ENCODE data around the gene CHST11.
A peak's percentile ranks its signal among the peaks of the same experiment; 100 is the strongest.

The CHST11 gene

DNA sequence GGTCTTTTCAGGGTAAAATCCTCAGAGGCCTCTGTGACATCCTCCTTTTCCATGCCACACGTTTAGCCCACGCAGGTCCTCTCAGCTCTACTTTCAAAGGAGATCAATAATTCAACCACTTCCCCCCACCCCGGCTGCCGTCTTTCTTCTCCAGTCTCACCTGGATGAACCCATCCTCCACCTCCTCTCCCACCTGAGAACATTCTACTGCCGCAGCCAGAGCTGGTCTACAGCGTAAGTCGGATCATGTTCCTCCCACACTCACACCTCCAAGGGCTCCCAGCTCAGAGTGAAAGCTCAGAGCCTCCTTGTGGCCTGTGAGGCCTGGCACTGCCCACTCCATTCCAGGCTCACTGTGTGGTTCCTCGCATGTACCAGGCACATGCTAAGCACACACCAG lies 246.6 kb downstream of the CHST11 start:
- no peak for DNase-seq

DNA sequence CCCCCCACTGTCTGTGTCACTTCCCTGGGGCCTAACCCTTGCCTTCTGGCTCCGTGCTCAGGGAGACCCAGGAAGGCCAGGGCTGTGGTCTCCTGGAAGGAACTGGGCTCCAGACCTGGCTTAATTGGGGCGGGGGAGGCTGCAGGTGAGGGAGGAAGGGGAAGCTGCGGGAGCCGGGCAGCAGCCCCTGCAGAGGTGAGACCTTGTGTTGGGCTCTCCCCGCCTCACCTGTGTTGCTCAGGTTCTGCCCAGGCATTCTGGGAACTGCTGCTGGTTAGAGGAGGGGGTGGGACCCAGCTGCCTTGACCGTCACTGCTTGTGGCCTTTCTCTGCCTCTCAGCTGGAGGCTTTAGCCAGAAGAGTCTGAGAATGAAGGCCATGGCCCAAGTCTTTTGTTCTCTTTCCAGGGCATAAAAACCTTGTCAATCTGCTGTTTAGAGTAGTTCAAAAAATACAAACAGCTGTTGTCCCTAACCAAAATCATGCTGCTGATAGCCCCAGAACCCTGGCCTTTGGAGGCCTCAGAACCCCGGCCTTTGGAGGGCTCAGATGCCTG lies 247.6 kb downstream of the CHST11 start:
- DNase-seq, result no peak

DNA sequence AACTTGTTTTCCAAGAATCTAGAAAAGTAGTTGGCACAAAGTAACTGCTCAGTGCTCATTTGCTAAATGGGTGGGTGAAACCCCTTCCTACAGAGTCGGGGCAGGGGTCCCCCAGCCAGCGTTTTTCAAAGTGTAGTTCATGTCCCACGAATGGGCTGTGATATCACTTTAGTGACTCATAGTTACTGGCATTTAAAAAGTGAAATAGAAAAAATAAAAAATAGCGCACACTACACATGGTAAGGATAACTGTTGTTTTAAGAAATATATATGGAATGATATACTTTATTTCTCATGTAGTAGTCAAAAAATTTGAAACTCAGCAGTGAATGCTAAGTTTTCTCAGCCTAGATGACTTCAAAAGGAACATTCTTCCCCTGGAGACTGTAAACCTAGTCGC lies 250.4 kb downstream of the CHST11 start:
- DNase-seq, result no peak

DNA sequence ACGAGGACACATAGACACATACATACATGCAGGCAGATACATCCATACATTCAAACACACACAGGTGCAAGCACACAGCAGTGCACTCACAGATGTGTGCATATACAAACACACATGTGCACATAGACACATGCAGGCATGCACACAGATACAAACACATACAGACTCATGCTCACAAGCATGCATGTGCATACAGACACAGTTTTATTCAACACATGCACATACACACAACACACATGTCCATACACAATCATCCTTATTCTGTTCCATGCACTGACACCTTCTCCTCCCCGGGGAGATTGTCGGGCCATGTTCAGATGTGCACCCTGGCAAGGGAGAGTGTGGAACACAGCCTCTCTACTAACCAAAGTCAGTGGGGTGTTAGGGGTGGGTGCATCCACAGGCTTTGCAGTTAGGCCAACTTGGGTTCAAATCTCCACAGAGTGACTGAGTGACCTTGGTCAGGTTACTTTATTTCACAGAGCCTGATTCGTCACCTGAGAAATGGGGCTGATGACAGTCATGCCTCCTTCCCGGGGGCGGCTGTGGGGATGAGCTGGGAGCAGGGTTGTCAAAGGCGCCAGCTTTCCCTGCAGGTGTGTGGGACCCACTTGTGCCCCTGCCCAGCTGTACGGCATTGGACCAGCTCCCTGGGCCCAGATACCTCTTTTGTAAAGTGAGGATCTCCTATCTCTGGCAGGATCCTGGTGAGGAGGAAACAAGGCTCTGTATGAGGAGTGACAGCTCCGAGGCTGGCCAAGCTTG lies 251.2 kb downstream of the CHST11 start:
- DNase-seq, result no peak

DNA sequence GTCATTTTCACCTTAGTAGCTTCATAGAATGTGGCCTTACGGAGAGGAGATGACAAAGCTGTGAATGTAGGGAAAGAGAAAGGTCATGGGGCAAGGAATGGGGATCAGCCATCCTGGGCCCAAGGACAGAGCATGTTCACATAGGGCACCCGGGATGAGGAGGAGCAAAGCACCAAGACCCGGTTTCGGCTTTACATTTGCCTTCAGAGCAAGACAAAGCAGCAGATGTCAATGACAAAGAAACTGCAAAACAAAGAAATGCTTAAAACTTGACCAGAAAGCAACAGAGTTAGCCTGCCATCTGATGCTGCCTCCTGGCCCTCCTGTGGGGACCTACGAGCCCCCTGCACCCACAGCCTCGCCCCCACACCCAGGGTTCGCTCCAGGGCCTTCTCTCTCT lies 252.1 kb downstream of the CHST11 start:
- no peak for DNase-seq

- no peak for DNase-seq
Observed at GRCh38 chr12:104709692-104710435, 253.1 kb downstream of the CHST11 start.

DNA sequence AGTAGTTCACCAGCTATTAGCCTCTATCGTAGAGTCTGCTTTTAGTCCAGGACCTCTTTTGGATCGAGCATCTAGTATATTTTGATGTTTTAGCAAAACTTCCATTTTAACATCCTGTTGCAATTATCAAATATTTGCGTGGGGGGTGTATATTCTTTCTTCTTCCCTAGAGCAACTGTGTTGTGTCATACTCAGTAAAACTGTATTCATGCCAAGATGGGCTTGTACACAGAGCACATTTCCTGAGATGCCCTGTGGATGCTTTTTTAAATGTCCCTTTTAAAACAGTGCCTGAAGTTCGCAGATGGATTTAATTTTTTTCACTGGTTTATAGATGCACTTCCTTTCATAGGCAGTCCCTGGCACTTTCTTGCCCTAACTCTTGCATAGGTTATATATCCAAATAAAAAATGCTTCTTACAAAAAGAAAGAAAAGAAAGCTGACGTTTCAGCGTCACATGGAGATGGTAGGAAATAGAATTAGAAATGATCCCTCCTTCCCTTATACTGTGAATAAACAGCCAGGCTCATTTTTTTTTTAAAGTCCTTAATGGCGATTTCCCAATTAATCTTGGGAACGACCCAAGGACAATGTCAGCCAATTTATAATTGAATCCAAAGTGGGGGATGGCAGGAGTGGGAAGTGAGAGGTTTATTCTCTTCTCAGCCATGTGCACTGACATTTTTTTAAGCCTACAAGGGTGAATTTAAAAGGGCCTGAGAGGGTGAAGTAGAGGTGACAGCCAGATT lies 254.4 kb downstream of the CHST11 start:
- no peak for DNase-seq

DNA sequence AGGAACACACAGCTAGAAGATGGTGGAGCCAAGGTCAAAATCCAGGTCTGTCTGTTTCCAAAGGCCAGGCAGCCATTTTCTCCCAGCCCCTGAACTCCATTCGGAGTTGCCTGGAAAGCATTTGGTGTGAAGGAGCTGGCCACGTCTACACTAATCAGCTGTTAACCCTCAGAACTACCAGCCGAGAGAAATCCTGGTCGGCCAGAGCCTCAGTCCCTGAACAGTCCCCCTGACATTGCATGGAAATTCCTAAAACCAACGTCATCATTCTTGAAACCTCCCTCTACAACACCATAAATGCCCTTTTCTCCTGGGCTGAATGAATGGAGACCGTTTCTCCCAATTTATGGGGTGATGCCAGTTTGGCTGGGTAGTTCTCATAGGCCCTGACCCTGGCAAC lies 255.7 kb downstream of the CHST11 start:
- DNase-seq, result no peak

DNA sequence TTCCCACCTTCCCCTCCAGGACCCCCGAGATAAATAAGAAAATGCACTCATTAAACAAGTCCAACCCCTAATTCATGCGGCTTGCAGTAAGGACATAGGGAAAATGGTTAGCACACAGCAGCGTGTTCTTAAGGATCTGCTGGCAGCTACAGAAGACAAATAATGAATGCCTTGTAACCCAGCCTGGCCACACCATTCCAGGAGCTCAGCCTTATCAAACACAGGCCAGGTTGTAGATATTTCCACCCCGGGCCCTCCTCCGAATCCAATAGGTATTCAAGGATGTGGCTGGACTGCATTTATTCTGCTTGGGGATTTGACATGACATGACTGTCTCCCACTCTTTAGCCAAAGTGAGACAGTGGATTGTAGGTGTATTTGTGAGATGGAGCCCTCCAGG lies 256.2 kb downstream of the CHST11 start:
- DNase-seq, result no peak

- no peak for DNase-seq
Observed at GRCh38 chr12:104713444-104713843, 256.7 kb downstream of the CHST11 start.

DNA sequence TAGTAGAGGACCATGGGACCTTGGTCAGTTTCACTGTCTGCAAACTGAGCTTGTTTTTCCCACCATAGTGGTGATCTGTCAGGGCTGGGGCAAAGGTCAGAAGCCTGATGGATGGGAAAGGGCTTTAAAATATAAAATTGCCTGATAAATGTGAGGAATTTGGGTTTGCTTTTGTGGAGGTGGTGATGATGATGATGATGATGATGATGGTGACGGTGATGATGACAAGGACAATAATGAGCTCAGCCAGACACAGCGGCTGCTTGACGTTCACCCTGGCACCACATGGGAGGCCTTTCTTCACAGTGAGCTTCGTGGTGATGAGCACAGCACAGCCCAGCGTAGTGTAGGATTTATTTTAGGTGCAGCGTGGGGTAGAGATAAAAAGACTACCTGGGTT lies 257.6 kb downstream of the CHST11 start:
- DNase-seq, result no peak

- no peak for DNase-seq
Observed at GRCh38 chr12:104716172-104716571, 259.4 kb downstream of the CHST11 start.

DNA sequence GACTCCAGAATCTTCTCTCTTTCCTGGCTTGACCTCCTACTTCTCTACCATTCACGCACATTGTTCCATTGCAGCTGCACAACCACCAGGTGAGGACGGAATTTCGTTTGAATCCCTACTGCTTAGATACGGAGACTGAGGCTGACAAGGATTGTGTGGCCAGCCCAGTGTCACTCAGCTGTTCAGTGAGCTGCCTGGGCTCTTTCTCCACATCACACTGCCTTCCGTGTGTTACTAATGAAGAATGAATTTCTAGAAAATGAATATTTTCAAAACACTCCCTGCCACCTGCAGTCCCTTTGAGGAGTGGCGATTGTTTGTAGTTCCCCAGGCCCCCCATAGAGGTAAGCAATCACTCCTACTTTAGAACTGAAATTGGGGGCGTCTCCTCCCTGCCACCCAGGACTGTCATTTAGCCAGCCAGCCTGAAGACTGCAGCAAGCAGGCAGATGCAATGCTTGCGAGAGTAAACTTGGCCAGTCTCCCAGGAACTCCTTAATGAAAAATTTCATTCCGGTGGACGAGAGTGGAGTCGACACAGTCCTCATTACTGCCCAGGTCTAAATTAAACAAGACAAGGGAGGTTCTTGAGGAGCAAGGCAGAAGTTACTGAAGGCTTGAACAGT lies 261.7 kb downstream of the CHST11 start:
- no peak for DNase-seq

DNA sequence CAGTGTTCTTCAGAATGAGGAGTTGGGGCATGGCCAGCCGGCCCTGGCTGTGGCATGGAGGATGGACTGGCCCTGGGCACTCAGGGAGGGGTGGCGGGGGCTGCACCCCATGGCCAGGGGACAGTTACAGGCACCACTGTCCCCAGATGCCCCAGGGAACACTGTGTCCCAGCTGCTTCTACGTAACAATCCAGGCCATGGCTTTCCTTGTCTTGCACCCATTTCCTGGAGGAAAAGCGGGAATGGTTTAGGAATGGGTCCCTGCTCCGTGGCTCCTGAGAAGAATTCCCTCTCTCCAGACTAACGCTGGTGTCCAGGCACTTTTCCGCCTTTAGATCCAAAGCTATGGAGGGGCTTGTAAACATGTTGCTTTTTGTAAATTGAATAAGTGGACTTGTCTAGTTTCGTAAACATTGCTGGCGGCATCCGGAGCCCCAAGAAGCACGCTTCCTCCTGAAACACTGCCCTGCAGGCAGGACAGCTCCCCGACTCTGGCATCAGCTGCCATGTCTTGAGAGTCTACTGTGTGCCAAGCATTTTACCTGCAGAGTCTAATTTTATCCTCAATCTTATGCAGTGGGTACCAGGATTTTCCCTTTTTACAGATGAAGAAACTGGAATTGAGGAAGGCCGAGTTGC lies 263.1 kb downstream of the CHST11 start:
- peak; percentile 36 for DNase-seq

DNA sequence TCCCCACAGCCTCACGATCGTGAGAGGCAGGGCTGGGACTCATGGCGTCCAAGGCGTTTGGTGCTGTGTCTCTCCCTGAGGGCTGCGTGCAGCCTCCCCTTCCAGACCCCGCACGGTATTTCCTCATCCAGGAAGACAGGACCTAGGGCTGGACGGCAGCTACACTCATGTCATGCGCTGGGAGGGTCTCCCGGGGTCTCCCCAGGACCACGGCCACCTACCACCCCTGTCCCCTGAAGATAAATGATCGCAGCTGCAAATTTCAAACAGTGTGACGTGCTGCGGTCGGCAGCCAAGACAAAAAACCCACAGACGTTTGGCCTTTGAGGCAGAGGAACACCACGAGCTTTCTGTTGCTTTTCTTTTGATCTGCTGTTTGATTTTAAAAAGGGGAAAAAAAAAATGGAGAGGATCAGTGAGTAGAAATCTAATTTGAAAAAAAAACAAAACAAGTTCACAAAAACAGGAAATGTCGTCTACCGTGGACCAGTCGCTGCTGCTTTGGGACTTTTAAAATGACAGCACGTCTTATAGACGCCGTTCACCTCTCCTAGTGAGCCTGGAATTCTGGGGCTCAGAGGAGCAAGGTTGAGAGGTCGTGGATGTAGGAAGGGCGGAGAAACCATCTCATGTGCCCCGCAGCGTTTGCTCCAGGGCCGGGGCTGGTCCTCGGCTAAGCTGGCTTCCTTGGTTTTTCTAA lies 263.7 kb downstream of the CHST11 start:
- peak; percentile 61 for DNase-seq

- DNase-seq, result no peak
Observed at GRCh38 chr12:104721039-104721405, 264.3 kb downstream of the CHST11 start.

DNA sequence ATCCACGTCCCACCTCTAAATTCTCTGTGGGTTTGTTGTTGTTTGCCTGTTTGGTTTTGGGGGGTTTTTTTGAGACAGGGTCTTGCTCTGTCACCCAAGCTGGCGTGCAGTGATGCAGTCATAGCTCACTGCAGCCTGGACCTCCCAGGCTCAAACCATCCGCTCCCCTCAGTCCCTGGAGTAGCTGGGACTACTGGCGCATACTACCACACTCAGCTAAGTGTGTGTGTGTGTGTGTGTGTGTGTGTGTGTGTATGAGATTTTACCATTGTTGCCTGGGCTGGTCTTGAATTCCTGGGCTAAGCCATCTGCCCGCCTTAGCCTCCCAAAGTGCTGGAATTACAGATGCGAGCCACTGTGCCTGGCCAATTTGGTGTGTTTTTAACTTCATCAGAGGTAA lies 265.2 kb downstream of the CHST11 start:
- DNase-seq, result no peak

DNA sequence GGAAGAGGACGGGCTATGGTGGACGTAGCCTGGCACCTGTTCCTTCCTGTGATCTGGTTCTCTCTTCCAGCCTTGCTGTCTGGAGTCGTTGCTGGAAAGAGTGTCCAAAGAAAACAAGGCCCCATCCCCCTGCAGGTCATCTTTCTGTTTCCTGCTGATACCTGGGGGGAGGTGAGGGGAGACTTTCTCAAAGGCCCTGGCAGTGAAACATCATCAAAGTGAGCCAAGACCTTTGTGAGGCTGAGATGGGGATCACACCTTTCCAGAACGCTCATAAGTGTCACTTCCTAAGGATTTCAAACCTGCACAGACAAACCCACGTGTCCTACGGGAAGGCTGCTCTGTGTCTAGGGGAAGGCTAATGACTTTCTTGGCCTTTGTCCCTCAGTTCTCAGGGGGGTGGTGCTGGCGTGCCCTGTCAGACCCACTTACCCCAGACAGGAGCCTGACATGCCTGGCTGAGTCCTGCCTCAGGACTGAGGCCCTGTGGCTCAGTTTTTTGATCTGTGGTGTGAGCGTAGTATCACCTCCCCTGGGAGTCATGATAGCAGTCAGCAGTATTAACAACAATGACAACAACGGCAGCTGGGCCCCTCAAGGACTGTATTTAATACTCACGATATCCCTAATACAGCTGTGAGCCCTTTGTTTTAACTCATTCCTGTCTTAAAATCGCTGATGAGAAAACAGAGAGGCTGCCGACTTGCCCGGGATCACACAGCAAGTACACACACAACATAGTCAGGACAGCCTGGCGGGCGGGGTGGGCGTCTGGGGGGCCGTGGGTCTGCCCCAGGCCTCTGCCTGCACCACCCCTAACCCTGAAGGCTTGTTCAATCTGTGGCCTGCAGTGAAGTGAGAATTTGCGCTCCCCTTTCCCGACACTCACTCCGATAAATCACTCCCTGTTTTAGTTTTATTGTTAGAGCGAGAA lies 266.1 kb downstream of the CHST11 start:
- no peak for DNase-seq

DNA sequence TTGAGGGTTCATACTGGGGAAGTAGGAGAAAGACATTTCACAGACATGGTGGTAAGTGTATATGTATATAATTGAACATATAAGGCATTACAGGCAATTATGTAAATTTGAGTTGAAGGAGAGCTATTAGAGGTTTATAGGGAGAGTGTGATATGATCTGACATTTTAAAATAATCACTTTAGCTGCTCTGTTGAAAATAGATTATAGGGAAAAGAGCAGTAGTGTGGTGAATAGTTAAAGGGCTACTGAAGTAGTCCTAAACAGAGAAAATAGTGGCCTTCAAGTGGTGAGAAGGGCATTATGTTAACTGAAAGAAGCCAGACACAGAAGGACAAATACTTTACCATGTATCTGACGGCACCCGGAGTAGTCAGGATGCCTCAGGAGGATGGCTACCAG lies 267.1 kb downstream of the CHST11 start:
- DNase-seq, result no peak

DNA sequence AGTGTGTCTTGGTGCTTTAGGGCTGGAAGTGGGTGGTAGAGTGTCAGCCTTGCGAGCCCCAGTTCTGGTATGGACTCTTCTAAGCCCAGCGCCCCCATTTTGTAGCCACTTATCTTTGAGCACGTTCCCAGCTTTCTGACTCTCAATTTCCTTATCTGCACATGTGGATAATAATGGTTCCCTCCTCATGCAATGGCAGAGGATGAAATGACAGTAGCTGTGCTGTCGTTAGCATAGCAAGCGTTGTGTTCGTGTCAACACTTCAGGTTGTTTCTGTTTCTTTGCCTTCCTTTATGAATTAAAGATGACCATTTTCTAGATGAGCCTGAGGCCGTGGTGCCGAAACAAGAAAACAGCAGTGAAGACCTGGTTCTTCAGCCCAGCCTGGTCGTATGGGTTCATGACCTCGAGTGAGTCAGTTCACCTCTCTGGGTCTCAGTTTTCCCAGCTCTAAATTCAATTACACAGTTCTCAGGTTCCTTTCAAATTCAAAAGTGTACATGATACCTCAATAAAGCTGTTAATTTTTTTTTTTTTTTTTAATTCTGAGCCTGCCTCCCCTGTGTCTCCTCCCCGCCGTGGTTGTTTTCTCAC lies 268.3 kb downstream of the CHST11 start:
- DNase-seq, result no peak

Data from hematopoietic multipotent progenitor cell treated with erythropoietin and hydrocortisone succinate and interleukin-3 and kit ligand, for 8 days (in vitro differentiated cells).